ENCODE measurements around the gene KAZALD1. TPM values are rescaled to one million over a fixed set of nuclear protein-coding genes. Genes with fewer than 3 reads are reported as not detected.

Gene KAZALD1
- 84.3 and 155 TPM in 2 replicates for total RNA-seq

GRCh38 chr10:101061624-101062231, at the start of gene KAZALD1:
Gene KAZALD1, plus strand, starts transcription at chr10:101061989. Its CDS starts 604 bp downstream, at chr10:101062593.

GRCh38 chr10:101031128-101031795, 30.5 kb upstream of the KAZALD1 start, which contains the start of the genes PDZD7 and SFXN3:
Gene PDZD7, minus strand, starts transcription at chr10:101031129. Its CDS starts 910 bp downstream, at chr10:101030219.
Gene SFXN3, plus strand, starts transcription at chr10:101031234. Its CDS starts 3,461 bp downstream, at chr10:101034695.

Other genes with a start within 250 kb of the KAZALD1 start
- 17.7 and 28.2 TPM in 2 replicates for gene SLF2, start 149.0 kb upstream of the KAZALD1 start, total RNA-seq
- gene SEMA4G, start 92.5 kb upstream of the KAZALD1 start, total RNA-seq = 0.43 and 1.6 TPM in 2 replicates
- 58.2 and 62.7 TPM in 2 replicates for gene MRPL43, start 74.5 kb upstream of the KAZALD1 start, total RNA-seq
- 3.0 and 5.4 TPM in 2 replicates for gene TWNK, start 74.4 kb upstream of the KAZALD1 start, total RNA-seq
- 62.7 and 74.9 TPM in 2 replicates for gene LZTS2, start 62.2 kb upstream of the KAZALD1 start, total RNA-seq
- gene PDZD7, start 30.9 kb upstream of the KAZALD1 start, total RNA-seq = 1.8 and 2.0 TPM in 2 replicates
- gene SFXN3, start 30.8 kb upstream of the KAZALD1 start, total RNA-seq = 63.2 and 77.9 TPM in 2 replicates
- not detected in 2 replicates for gene TLX1, start 69.3 kb downstream of the KAZALD1 start, total RNA-seq
- gene LBX1, start 167.5 kb downstream of the KAZALD1 start, total RNA-seq = under 0.01 TPM in 1 of 2 replicates, not detected in the other

Data from bronchial smooth muscle cell (primary cell).